ENCODE measurements around the gene ZNF784. TPM values are rescaled to one million over a fixed set of nuclear protein-coding genes. Genes with fewer than 3 reads are reported as not detected.
"Not testable (repeated sequence)": the region's sequence is repeated elsewhere in the genome, so short reads cannot be mapped to it uniquely, and the experiment has no call there.

The ZNF784 gene
- total RNA-seq, 2 experiments from 2014 or later: 6.4 to 7.4 TPM

- CTCF ChIA-PET: interaction anchor here (0.7 to 1.5 kb wide), 3 partner anchors 25 to 52 kb away, joined by 3 to 5 read pairs (median 4); partner anchors contain the start of gene ZNF865
- Mint-ChIP-seq H3K4me1 (peaks cover 25% of the 10 kb centered on the region), H3K27me3 (peaks cover 13% of the 10 kb centered on the region), H3K36me3 (ENCODE audit: low read depth) (peaks cover 9% of the 10 kb centered on the region), H3K27ac (peak within 1 kb of the TSS; percentile 71), H3K4me3 (peak within 1 kb of the TSS; percentile 84), H3K9me3 (no peaks in the 10 kb centered on the region)
- peak; percentile 75 for DNase-seq
- POLR2A ChIA-PET: interaction anchor here (1.0 to 2.7 kb wide), 5 partner anchors 18 to 56 kb away, joined by 3 to 12 read pairs (median 7); partner anchors contain the start of genes FIZ1 and ZNF865
These were observed 43.7 kb downstream of the ZNF784 start, which contains the start of gene ZNF579 for GRCh38 chr19:55580628-55581144. ZNF579 (minus strand) TSS chr19:55580848; CDS start chr19:55579639, 1,209 bp downstream.

- ChIA-PET POLR2A (interaction anchor here (1.0 to 2.7 kb wide), 5 partner anchors 19 to 56 kb away, joined by 3 to 12 read pairs (median 7); partner anchors contain the start of genes FIZ1 and ZNF865), CTCF (interaction anchor here (0.7 to 1.3 kb wide), 2 partner anchors 27 to 53 kb away, joined by 4 to 5 read pairs; no protein-coding TSS in a partner anchor)
- Mint-ChIP-seq H3K9me3 (no peaks in the 10 kb centered on the region), H3K4me3 (peak overlapping the region; percentile 84), H3K4me1 (peaks cover 20% of the 10 kb centered on the region), H3K36me3 (ENCODE audit: low read depth) (peaks cover 9% of the 10 kb centered on the region), H3K27me3 (peaks cover 6% of the 10 kb centered on the region), H3K27ac (peak overlapping the region; percentile 71)
- no peak for DNase-seq
These were observed 44.4 kb downstream of the ZNF784 start for GRCh38 chr19:55579766-55580621.

GRCh38 chr19:55578761-55579747, 45.3 kb downstream of the ZNF784 start:
- Mint-ChIP-seq H3K36me3 (ENCODE audit: low read depth) (peaks cover 9% of the 10 kb centered on the region), H3K9me3 (no peaks in the 10 kb centered on the region), H3K4me3 (peak overlapping the region; percentile 84), H3K27ac (peak overlapping the region; percentile 71), H3K27me3 (no peaks in the 10 kb centered on the region), H3K4me1 (peaks cover 20% of the 10 kb centered on the region)
- POLR2A ChIA-PET: no interaction called here
- CTCF ChIA-PET: no interaction called here
- no peak for DNase-seq

GRCh38 chr19:55578031-55578760, 46.2 kb downstream of the ZNF784 start:
- Mint-ChIP-seq H3K4me3 (no peak overlapping the region), H3K27me3 (no peaks in the 10 kb centered on the region), H3K36me3 (ENCODE audit: low read depth) (peaks cover 9% of the 10 kb centered on the region), H3K9me3 (no peaks in the 10 kb centered on the region), H3K4me1 (peaks cover 20% of the 10 kb centered on the region), H3K27ac (no peak overlapping the region)
- ChIA-PET CTCF (no interaction called here), POLR2A (no interaction called here)
- no peak for DNase-seq

- ChIA-PET CTCF (no interaction called here), POLR2A (no interaction called here)
- no peak overlapping the region for H3K4me3 Mint-ChIP-seq
- H3K27me3 Mint-ChIP-seq: no peaks in the 10 kb centered on the region
- no peaks in the 10 kb centered on the region for H3K9me3 Mint-ChIP-seq
- DNase-seq: no peak
- H3K4me1 Mint-ChIP-seq: peaks cover 15% of the 10 kb centered on the region
- peaks cover 9% of the 10 kb centered on the region for H3K36me3 Mint-ChIP-seq (ENCODE audit: low read depth)
- H3K27ac Mint-ChIP-seq: no peak overlapping the region
These were observed 47.6 kb downstream of the ZNF784 start for GRCh38 chr19:55576746-55577145.

GRCh38 chr19:55573929-55574328, 50.4 kb downstream of the ZNF784 start:
- CTCF ChIA-PET; H3K36me3 Mint-ChIP-seq (ENCODE audit: low read depth); H3K4me3 Mint-ChIP-seq; H3K9me3 Mint-ChIP-seq; DNase-seq; H3K27me3 Mint-ChIP-seq; H3K4me1 Mint-ChIP-seq; H3K27ac Mint-ChIP-seq: not testable (repeated sequence)
- POLR2A ChIA-PET: interaction anchor here (1.4 kb wide), 1 partner anchor 25 kb away, joined by 4 read pairs; the partner anchor contains the start of gene FIZ1

Other genes with a start within 250 kb of the ZNF784 start
- not detected for gene TMEM190, start 247.7 kb downstream of the ZNF784 start, total RNA-seq
- 10 to 100 TPM; 19.2 to 19.3 TPM for gene TMEM238, start 240.3 kb downstream of the ZNF784 start, total RNA-seq
- 1,000 to 10,000 TPM; 3,004 to 3,026 TPM for gene RPL28, start 238.6 kb downstream of the ZNF784 start, total RNA-seq
- 100 to 1,000 TPM; 277 to 284 TPM for gene UBE2S, start 216.8 kb downstream of the ZNF784 start, total RNA-seq
- gene SHISA7, start 181.3 kb downstream of the ZNF784 start, total RNA-seq: not detected
- 10 to 100 TPM; 14.5 to 16.7 TPM for gene ISOC2, start 162.9 kb downstream of the ZNF784 start, total RNA-seq
- not detected for gene C19orf85, start 159.8 kb downstream of the ZNF784 start, total RNA-seq
- 1 to 10 TPM; 6.7 to 9.1 TPM for gene ZNF628, start 147.9 kb downstream of the ZNF784 start, total RNA-seq
- 10 to 100 TPM; 11.9 to 12.0 TPM for gene NAT14, start 139.4 kb downstream of the ZNF784 start, total RNA-seq
- under 1 TPM; 0.15 to 0.18 TPM for gene SSC5D, start 136.1 kb downstream of the ZNF784 start, total RNA-seq
- not detected for gene SBK2, start 87.4 kb downstream of the ZNF784 start, total RNA-seq
- gene SBK3, start 79.0 kb downstream of the ZNF784 start, total RNA-seq: not detected
- gene ZNF579, start 43.7 kb downstream of the ZNF784 start, total RNA-seq: 1 to 10 TPM; 6.4 to 6.6 TPM
- 10 to 100 TPM; 10.9 to 11.7 TPM for gene FIZ1, start 25.0 kb downstream of the ZNF784 start, total RNA-seq
- gene ZNF524, start 24.3 kb downstream of the ZNF784 start, total RNA-seq: 10 to 100 TPM; 35.4 to 37.3 TPM
- 10 to 100 TPM; 15.3 to 15.4 TPM for gene ZNF865, start 18.9 kb downstream of the ZNF784 start, total RNA-seq
- 10 to 100 TPM; 35.7 to 39.7 TPM for gene ZNF580, start 16.4 kb upstream of the ZNF784 start, total RNA-seq
- 10 to 100 TPM; 26.6 to 30.1 TPM for gene ZNF581, start 19.1 kb upstream of the ZNF784 start, total RNA-seq
- gene CCDC106, start 23.6 kb upstream of the ZNF784 start, total RNA-seq: 1 to 10 TPM; 3.7 to 3.8 TPM
- 100 to 1,000 TPM; 204 to 213 TPM for gene U2AF2, start 30.5 kb upstream of the ZNF784 start, total RNA-seq
- 10 to 100 TPM; 63.9 to 64.5 TPM for gene EPN1, start 50.7 kb upstream of the ZNF784 start, total RNA-seq
- gene NLRP9, start 113.8 kb upstream of the ZNF784 start, total RNA-seq: not detected
- gene RFPL4A, start 134.5 kb upstream of the ZNF784 start, total RNA-seq: not detected
- not detected for gene RFPL4AL1, start 144.6 kb upstream of the ZNF784 start, total RNA-seq
- not detected for gene NLRP11, start 207.4 kb upstream of the ZNF784 start, total RNA-seq
- gene NLRP4, start 212.0 kb upstream of the ZNF784 start, total RNA-seq: not detected

All from activated CD4-positive, alpha-beta memory T cell treated with anti-CD3 and anti-CD28 coated beads, Interleukin-2, amount 10 ng/mL, durations not matched to agents 7 days and 5 days (primary cell).